Measurements from ENCODE around the gene ACSF3.

ACSF3 gene

DNA sequence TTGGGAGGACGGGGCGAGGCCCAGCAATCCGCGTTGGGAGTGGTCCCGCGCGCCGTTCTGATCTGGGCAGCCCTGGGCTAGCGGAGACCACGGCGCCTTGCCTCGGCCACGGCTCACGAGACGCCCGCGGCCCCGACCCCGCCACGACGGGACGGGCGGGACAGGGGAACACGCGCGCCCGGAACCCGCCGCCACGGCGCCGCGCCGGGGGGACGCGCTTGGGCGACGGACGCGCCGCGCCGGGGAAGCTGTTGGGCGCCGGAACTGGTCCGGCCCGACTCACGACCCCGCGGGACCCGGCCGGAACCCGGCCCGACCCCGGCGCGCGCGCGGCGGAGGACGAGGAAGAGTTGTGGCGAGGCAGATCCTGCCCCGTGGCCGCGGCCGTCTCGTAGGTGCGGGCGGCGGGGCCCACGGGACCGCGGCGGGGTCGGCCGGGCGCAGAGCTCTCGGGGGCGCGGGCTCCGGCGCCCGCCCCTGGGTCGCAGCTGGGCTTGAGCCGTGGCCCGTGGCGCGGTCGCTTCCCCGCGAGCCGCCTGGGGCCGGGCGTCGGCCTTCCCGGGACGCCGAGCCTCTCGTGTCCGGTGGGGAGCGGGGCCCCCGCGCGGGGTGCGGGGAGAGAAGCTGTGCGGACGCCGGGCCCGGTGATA is at the start of gene ACSF3:
Gene ACSF3, plus strand, starts transcription at position 251 of the 650 bp plus-strand sequence. CDS start 6,830 bp downstream, outside the sequence.
- DNase-seq = peak in 40 of 42 donors; percentile 45 to 86 (median 66)
- intact Hi-C loops (cut with DNase I) = no loop called here

DNA sequence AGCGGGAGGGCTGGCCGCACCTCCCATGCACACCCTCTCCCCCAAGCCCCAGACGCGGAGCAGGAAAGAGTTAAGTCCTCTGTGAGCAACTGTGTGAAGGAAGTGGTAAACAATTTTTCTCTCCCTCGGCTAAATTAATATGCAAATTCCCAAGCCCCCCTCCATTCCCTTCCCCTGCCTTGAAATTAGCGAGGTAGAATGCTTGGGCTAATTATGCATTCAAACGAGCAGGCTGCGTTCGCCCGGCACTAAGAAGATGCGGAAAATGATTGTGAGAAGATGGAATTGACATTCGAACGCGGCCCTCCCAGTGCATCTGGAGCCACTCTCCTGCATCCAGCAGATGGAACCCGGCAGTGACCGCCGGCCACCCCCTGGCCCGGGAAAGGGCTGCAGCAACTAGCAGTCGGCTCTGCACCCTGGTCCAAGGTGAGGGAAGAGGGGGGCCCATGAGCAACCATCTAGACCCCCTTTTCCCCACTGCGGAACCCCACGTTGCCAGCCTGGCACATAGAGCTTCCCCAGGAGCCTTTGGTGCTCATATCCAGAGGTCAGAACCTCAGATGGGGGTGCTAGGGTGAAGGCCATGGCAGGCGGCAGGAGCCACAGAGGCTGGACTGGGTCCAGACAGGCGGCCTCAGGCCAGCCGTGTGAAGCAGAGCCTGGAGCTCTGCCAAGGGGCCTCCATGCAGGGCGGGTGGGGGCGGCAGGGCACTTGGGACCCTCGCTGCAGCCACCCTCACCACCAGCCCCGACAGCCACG is 49.1 kb upstream of the ACSF3 start:
- intact Hi-C loops (cut with DNase I) = loop anchor here (10.0 kb wide), 1 partner anchor 100 kb away; no protein-coding TSS in a partner anchor
- peak in 2 of 42 donors; percentile 4 to 8 for DNase-seq

DNA sequence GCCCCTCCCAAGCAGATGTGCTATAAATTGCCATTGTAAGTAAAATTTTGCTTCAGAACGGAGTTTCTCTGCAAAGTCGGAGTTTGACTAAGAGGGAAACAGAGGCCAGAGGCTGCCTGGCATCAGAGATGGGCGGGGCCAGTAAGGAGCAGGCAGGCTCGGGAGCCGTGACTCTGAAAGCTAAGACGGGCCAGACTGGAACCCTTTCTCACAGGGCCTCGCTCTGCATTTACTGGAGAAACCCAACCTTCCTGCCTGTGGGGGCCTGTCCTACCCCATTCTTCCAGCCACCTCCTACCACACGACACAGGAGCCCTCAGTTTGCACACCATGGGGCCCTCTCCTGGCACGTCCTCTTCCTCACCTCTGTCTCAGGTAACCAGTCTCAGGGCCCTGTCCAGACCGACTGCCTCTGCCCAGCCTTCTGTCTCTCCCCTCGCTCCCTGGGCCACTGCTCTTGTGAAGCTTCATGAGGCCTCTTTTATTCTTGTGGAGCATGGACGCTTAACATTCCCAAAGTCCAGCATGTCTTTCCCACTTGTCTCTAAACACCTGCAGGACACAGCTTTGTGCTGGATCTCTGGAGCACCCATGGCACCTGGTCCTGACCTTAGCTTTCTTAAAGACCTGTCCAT is 48.4 kb upstream of the ACSF3 start:
- peak in 2 of 42 donors; percentile 2 to 4 for DNase-seq
- intact Hi-C loops (cut with DNase I) = loop anchor here (10.0 kb wide), 1 partner anchor 100 kb away; no protein-coding TSS in a partner anchor

DNA sequence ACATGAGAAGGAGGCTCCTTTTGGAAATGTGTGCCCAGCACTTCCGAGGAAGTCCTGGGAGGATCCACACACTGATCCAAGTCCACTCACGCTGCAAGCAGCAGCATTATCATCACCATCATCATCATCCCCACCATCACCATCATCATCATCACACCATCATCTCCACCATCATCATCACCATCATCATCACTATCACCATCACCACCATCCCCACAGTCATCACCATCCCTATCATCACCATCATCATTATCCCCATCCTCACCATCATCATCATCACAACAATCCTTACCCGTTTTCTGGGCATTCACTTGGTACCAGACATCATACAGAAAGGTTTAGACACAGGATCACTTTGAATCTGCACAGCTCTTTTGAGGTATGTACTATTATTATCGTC is 47.8 kb upstream of the ACSF3 start:
- DNase-seq = peak in 1 of 42 donors; percentile 0
- intact Hi-C loops (cut with DNase I) = loop anchor here (10.0 kb wide), 1 partner anchor 101 kb away; no protein-coding TSS in a partner anchor

DNA sequence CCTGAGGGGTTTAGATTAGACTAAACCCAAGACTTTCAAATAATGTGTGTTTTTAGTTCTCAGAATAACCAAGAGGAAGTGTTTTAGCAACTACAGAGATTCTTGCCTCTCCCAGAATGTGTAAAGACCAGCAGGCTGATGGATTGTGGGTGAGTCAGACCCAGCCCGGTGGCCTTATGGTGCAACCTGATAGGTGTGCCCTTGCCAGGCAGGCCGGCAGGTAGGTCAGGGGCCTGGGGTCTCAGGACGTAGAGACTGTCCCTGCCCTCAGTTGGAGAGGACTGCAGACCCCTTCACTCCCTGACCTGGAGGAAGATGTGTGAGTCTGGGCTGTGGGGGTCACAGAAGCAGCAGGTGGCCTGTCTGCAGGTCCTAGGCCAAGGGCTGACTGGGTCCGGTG is 47.2 kb upstream of the ACSF3 start:
- intact Hi-C loops (cut with DNase I) = loop anchor here (10.0 kb wide), 1 partner anchor 102 kb away; no protein-coding TSS in a partner anchor
- peak in 4 of 42 donors; percentile 1 to 5 (median 2) for DNase-seq

DNA sequence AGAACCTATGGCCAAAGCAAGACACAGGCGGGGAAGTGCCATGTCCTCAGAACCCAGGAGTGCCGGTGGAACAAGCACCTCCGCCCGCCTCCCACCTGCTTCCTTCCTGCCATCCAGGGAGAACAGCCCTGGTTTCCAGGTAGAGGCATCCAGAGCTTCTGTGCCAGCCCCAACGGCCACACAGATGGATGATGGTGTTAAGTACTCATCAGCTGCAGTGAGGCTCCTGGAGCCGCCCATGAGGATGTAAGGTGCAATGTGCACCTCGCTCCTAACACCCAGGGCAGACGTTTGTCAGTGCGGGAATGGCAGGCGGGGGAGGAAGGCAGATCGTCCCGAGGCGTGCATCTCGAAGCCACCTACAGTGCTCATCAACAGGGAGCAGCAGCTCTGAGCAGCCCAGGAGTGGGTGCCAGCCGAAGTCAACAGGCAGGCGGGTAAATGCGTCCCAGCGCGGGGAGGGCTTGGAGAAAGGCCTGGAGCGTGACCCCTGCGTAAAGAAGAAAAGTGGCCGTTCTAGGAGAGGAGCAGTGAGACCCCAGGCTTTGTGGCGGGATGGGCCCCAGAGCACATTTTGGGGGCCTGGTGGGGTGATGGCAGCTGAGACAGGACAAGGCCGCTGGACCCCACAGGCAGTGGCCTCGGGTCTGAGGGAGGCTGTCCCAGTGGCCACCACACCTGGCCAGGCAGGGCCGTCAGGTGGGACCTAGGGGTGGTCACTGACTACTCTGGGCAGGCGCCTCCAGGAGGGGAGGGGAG is 46.1 kb upstream of the ACSF3 start:
- peak; percentile 44 to 95 (median 80) for DNase-seq
- intact Hi-C loops (cut with DNase I) = loop anchor here (10.0 kb wide), 1 partner anchor 103 kb away; no protein-coding TSS in a partner anchor

DNA sequence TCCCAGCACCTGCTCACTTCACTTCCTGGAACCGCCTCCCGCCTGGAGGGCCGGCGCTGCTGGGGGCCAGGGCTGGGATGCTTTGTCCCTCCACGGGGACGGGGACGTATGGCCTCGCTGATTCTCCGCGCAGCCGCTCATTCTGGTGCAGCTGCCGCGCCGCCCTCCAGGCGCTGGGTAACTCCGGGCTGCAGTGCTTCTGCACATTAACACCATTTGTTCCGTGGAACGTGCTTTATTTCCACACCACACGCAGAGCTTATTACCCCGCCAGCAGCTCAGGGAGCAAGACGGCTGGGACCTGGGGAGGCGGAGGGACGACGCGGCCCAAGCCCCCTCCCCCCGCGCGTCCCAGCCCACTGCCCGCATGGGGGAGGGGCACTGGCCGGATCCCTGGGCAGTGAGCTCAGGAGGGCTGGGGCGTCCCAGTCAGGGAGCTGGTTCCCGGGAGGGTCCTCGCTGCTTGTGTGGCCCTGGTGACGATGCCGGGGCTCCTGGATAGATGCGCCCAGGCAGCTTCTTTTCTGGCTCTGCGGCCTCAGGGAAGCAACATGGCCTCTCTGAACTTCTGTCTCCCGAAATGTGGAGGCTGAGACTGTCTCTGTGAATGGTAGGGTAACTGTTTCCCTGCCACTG is 45.4 kb upstream of the ACSF3 start:
- peak in 3 of 42 donors; percentile 6 to 50 (median 44) for DNase-seq
- intact Hi-C loops (cut with DNase I) = loop anchor here (10.0 kb wide), 1 partner anchor 103 kb away; no protein-coding TSS in a partner anchor

DNA sequence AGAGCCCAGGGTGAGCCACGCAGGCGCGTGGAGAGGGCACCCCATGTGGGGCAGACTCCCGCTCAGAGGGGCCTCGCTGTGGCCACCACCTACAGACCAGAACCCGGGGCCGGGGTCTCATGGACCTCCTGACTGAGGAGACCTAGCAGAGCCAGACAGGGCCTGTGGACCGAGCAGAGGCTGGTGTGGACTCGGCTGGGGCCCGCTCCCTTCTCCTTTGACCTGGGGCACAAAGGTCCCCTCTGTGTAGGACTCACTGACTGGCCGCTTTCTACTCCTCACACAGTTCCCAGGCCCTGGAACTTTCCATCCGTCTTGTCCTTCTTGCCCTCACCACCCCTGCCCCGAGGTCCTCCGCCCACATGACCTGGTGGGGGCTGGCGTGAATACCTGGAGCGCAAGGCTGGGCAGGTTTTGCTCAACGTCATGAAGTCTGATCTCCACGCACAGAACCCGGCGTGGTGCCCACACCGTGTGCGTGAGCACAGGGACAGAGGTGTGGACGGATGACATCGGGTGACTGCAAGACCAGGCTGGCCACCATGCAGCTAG is 44.7 kb upstream of the ACSF3 start:
- DNase-seq = peak in 4 of 42 donors; percentile 5 to 36 (median 8)
- intact Hi-C loops (cut with DNase I) = loop anchor here (10.0 kb wide), 1 partner anchor 104 kb away; no protein-coding TSS in a partner anchor

DNA sequence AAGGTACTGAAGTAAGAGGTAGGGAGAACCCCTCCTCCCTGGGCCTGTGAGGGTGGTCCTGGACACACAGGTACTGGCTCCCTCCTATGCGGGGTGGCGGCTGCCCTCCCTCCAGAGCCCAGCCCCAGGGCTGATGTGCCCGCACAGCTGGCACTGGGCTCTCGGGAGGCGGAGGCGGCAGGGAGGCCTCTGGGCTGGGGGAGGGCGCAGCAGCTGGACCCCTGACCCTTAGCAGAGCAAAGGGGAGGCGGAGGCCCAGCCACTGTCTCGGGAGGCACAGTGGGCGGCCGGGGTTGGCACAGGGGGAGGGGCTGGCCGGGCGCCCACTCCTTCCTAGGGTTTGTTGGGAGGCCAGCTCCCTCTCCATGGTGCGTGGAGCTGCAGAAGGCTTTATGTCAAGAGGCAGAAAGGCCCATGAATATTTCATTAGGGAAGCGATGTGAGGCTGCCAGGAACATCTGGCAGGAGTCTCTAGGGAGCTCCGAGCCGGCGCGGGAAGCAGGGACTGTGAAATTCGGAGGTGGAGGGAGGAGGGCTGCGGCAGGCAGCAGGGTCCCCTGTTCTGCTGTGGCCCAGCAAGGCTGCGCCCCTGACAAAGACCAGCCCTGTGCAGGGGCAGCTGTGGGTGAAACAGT is 44.1 kb upstream of the ACSF3 start:
- intact Hi-C loops (cut with DNase I) = loop anchor here (10.0 kb wide), 1 partner anchor 105 kb away; no protein-coding TSS in a partner anchor
- peak in 26 of 42 donors; percentile 30 to 81 (median 58) for DNase-seq

DNA sequence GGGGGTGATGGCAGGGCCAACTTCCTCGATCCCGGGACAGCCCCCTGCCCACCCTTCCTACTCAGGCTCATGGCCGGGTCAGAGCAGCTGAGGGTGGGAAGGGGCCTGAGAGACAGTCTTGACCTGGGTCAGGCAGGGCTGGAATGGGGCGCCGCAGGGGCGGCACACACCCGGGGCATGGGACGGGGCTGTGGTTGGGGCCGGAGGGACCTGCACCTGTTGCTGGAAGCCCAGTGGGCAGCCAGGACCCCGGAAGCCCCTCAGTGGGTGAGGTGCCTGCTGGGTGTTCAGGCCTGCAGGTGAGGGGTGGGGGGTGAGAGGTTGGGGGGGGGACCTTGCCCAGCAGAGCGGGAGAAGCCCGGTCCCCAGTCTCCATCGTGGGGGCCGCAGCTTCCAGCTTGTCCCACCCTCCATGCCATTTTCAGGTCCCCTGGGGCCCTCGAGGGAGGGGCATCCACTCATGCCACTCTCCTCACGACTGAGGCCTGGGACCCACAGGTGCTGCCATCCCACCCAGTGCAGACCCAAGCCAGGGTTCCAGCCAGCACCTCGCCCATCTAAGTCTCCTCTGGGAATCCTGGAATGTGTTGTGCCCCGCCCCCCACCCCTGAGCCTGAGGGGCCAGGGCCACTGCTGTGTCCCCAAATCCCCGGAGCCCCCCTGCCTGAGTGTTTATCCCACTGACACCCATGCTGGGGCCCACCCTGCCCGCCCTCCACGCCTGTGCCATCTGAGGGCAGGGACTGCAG is 43.4 kb upstream of the ACSF3 start:
- peak in 2 of 42 donors; percentile 0 to 2 for DNase-seq

DNA sequence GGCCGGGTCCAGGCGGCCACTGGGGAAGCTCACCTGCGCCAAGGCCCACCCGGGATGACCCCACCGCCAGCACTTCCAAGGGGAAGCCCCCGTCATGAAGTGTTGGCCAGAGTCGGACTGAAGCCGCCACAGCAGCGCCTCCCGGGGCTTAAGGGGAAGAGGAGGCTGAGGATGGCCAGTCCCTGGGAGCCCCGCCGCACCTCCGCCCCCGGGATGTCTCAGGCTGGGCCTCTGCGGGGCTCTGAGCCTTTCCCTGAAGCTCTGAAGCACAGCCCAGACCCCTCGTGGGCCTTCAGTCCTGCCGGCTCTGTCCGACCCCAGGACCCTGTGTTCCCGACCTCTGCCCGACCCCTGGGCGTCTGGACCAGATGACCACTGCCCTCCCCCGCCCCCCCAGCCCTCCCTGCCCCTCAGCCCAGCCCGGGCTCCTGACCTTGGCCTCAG is 42.8 kb upstream of the ACSF3 start:
- intact Hi-C loops (cut with DNase I) = no loop called here

More for the DNA sequence above, 43.4 kb upstream of the ACSF3 start:
- intact Hi-C loops (cut with DNase I) = no loop called here

DNA sequence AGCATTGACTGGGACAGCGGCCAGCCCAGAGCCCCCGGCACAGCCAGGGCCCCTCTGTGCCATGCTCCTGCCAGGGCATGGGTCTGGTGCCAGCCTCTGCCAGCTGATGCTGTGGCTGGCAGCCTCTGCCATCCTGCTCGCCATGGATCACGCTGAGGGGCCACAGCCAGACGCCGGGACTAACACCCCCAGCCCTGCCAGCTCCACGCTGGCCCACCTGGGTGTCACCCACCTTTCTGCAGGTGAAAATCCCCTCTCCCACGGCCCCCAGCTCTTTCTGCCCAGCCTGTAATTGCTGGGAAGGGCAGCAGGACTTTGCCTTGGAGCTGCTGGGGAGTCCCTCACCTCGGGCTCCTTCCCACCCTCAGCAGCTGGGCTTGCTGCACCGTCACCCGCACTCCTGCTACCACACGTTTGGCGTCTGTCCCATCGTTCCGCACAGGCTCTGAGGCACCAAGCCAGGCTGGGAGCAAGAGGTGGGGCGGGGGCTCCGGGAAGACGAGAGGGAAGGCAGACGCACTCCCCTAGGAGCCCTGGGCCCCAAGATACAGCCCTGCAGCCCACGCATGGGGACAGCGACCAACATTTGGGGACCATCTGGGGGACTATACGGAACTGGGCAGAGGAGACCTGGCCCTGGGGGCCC is 42.0 kb upstream of the ACSF3 start:
- DNase-seq = peak in 3 of 42 donors; percentile 34 to 49 (median 40)
- intact Hi-C loops (cut with DNase I) = no loop called here

More for the DNA sequence above, 42.8 kb upstream of the ACSF3 start:
- DNase-seq = peak in 1 of 42 donors; percentile 3

DNA sequence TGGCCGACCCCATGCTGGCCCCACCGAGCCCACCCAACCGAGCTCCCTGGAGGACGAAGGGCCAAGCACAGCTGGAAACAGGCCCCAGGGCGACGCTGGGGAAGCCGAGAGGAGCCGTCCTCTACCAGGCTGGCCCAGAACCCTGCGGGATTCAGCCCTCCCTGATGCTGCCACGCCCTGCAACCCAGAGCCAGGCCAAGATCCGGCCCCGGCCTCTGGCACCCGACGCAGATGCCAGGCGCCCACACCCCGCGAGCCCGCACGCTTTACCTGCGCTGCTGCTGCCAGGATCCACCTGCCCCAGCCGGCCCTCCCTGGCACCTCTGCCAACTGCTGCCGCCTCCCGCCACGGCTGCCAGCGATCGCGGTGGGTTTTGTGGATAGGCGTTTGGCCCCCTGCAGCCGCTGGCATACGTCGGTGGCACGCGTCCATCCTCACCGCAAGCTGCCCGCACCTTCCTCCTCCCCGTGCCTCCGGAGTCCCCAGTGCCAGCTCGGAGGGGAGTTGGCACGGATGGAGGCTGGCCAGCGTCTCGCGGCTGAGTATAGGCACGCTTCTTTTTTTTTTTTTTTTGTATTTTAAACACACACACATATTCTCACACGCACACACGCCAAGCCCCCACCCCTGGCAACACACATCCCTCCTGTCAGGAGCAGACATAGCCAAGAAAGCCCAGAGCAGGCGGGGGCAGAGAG is 41.3 kb upstream of the ACSF3 start:
- intact Hi-C loops (cut with DNase I) = no loop called here
- peak in 1 of 42 donors; percentile 57 for DNase-seq

DNA sequence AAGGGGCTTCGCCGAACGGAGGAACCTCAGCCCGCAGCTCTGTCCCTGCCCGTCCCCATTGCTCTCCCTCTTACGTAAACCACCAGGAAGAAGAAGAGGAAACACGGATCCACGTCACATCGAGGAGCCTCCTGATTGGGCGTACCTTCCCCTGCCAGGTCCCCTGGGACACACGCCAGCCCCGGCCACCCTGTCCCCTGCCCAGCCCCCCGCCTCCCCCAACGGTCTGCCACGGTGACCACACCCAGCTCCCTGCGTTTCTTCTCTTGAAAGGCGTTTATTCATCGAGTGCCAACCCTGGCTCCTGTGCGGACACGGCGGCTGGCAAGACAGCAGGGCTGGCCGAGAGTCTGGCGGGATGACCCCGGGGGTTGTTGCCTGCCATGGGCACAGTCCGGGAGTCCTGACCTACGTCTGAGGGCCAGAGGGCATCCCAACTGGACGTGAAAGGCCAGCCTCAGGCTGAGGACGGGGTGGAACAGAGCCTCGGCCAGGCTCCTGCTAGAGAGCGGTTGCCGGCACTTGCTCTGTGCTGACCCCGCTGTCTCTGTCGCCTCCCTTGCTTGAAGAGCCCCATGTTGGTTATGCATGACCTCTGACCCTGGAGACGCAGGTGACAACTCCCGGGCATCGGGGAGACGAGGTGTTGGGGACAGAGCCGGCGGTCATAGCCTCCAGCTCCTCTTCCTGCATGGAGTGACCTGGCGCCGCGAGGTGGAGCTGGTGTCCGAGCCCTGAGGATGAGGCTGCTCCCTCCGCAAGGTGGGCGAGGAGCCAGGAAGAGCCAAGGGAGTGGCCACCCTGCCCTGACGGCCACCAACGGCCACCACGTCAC is 40.5 kb upstream of the ACSF3 start:
- DNase-seq = peak; percentile 45 to 89 (median 70)
- intact Hi-C loops (cut with DNase I) = no loop called here

DNA sequence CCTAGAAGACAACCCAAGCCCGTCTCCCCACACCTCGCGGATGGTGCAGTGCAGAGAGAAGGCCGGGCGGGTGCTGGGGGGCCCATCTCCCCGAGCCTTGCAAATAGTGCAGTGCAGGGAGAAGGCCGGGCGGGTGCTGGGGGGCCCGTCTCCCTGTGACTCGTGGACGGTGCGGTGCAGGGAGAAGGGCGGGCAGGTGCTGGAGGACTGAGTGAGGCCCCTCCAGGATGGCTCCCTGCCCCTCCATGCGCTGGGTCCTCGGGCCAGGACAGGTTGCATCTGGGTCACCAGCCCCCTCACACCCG is 40.0 kb upstream of the ACSF3 start:
- intact Hi-C loops (cut with DNase I) = no loop called here
- DNase-seq = no peak

Measured in head of caudate nucleus (tissue), 42 donors.